ENCODE measurements around the gene DOCK4.

- TF ChIP-seq CTCF (conservative IDR thresholded peaks at IDR 0.05 in 1 of 2, IDR thresholded peaks at IDR 0.05 in 1 of 2; ENCODE audit: extremely low read depth in 1 of 2, insufficient read depth in 1 of 2, low read depth in 1 of 2, low read length in 2 of 2) (no peak), EZH2 (IDR thresholded peaks at IDR 0.05; ENCODE audit: borderline replicate concordance, low read length) (no peak)
Measured at GRCh38 chr7:112097524-112097923, 108.7 kb downstream of the DOCK4 start.

All from mammary epithelial cell (primary cell).